Smooth muscle cell of the coronary artery (primary cell): Measurements from ENCODE around the gene DAZAP1. TPM values are rescaled to one million over a fixed set of nuclear protein-coding genes. Genes with fewer than 3 reads are reported as not detected.

Source experiments
- total RNA-seq: library from RNA; depleted of rRNA; stranded (reverse); fragments of >200 nt; gene quantifications from 2 replicates; pipeline ENCODE4 v1.2.3, GENCODE V29; 2014; ENCODE audit warnings: low replicate concordance

DAZAP1 gene
- 22.8 and 53.7 TPM in 2 replicates for total RNA-seq

DNA sequence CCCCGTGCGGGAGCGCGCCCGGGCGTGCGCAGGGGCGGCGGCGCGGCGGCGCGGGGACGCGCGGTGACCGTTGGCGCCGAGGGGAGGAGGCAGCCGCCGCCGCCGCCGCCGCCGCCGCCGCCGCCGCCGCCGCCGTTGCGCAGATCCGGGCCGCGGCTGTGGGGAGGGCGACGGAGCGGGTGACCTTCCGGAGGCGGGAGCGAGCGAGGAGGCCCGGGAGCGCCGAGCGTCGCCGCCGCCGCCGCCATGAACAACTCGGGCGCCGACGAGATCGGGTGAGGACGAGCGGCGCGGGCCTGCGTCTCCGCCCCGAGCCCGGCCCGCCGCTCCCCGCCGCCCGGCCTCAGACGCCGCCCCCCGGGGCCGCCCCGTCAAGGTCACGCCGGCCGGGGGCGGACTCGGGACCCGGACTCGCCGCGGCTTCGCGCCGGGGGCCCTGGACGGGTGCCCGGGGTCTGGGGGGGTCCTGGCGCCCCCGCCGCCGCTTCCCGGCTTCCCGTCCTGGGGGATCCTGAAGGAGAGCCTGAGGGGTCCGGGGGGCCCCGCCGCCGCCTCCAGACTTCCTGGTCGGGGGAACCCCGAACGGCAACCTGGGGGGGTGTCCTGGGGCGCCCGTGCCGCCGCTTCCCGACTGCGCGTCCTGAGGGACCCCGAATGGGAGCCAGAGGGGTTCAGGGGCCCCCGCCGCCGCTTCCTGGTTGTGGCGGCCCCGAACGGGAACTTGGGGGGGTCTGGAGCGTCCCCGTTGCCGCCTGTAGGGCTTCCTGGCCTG, at the start of gene DAZAP1:
DAZAP1 (plus strand) TSS at position 59 of the 772 bp plus-strand sequence; CDS start at position 247, 188 bp downstream.

DNA sequence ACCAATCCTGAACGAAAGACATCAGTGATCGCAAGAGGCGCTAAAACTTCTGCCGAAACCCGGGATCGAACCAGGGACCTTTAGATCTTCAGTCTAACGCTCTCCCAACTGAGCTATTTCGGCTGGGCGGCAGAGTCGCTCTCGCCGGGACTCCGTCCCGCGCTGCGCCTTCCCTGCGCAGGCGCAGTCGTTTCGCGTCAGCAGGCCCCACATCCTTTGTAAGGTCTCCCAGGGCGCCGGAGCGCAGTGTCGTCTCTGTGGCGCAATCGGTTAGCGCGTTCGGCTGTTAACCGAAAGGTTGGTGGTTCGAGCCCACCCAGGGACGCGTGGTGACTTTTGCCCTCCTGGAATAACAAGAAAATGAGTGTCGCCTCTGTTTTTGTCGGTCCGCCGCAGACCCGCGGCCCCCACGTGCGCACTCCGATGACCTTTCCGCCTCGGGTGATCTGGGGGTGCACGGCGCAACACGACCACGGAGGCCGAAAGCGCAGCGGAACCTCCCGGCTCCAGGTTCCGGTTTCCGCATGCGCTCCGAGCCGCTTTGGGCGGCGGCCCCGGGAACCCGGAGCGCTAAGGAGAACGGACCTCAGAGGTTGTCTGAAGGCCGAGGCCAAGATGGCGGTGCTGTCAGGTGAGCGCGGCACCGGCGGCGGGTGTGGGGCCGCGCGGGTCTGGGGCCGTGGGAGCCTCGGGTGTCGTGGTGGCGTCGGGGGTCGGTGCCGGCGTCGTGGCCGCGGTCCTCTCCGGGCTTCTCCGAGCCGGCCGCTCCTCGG, 23.9 kb upstream of the DAZAP1 start, which contains the start of gene NDUFS7:
NDUFS7 (plus strand) TSS at position 596 of the 773 bp plus-strand sequence; CDS start at position 616, 20 bp downstream.

DNA sequence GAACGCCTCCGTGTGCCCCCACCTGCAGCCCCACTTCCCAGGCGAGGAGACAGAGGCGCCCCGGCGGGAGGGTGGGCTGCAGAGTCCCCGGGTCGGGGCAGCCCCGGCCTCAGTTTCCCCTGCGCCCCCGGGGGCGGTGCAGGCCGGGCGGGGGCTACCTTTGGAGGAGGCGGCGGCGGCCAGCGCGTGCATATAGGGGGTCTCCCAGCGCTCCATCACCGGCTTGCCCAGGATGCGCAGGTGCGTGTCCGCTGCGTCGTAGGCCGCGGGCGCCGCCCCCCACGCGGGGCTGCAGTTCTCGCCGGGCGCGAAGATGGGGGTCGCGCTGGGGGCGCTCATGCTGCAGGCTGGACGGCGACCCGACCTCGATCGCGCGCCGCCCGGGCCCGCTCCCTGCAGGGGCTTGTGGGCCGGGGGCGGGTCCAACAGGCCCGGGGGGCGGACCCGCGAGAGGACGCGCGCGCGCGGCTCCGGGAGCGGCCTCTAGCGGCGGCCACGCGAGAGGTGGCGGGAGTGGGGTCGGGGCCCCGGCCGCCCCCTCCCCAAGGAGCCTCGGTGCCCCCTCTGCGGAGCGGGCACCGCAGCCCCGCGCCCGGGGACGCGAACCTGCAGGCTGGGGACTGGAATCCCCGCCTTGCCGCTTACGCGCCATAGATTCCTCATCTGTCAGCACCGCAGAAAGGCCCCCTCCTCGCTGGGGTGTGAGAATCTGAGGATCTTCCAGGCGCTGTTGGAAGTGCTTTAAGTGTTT, 6.1 kb upstream of the DAZAP1 start, which contains the start of gene GAMT:
GAMT (minus strand) TSS at position 405 of the 751 bp plus-strand sequence; CDS start at position 339, 66 bp downstream.

DNA sequence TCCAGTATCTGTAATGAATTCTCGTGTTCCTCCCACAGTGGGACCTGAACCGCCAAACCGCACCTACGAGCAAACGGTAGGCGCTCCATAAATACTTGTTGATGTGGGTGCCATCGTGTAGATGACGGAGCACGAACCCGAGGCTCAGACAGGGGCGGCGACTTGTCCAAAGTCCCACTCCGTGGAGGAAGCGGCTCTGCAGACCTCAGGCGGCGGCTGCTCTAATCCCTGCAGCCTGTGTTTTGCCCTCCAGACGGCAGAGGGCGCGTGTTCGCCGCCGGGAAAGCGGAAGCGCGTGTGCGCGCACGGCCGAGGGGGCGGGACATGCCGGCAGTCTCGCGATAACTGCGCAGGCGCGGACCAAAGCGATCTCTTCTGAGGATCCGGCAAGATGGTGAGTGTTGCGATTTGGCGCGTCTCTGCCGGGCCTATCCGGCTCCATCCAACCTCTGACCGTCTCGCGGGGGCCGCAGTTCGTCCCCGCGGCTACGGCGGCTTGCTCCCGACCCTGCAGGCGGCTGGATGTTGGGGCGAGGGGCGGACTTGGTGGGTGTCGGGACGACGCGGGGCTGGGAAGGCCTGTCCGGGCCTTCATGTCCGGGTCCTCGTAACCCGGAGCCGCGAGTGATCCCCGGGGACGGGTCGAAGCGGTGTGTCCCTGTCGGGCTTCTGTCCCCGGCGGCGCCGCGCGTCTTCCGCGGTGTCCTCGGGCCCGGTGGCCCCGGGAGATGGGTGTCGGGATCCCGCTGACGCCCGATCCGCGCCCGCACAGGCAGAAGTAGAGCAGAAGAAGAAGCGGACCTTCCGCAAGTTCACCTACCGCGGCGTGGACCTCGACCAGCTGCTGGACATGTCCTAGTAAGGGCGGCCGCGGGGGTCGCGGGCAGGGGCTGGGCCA, 30.9 kb downstream of the DAZAP1 start, which contains the start of gene RPS15:
RPS15 (plus strand) TSS at position 362 of the 898 bp plus-strand sequence; CDS start at position 392, 30 bp downstream.

DNA sequence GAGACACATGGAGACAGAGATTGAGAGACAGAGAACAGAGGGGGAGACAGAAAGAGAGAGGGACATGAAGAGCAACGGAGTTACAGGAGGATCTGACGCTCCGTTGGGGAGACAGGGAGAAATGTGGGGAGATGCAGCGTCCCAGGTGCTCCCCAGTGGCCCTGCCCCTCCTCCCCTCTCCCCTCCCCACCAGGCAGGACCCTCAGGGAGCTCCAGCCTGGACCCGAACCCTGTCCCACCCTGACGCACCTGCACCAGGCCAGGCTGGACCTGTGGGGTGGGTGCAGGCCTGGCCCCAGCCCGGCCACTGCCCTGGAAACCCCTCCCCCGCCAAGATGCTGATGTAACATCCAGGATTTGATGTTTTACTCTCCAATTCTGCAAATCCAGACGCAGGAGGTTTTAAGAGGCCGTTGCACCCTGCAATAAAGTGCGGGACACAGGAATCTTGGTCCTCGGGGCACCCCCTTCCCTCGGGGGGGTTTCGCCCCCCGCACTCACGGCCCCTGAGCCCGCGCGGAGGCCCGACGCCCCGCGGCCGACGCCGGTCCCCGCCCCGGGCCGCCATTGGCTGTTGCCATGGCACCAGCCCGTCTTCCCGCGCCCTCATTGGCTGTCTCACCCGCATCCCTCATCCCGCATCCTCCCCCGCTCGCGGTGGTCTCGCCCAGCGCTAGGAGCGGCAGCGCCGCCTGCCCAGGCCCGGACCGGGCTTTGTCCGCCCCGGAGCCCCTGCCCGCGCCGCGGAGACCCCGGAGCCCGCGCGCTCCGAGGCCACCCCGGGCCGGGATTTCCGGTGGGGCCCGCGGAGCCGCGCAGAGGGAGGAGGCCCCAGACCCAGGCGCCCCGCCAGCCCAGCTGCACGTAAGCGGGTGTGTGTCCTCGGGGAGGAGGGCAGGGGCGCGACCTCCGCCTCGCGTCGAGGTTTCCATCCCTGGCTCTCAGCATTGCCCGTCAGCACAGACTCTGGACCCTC, 42.4 kb downstream of the DAZAP1 start, which contains the start of gene APC2:
APC2 (plus strand) TSS at position 655 of the 976 bp plus-strand sequence. CDS start 2,881 bp downstream, outside the sequence.

DNA sequence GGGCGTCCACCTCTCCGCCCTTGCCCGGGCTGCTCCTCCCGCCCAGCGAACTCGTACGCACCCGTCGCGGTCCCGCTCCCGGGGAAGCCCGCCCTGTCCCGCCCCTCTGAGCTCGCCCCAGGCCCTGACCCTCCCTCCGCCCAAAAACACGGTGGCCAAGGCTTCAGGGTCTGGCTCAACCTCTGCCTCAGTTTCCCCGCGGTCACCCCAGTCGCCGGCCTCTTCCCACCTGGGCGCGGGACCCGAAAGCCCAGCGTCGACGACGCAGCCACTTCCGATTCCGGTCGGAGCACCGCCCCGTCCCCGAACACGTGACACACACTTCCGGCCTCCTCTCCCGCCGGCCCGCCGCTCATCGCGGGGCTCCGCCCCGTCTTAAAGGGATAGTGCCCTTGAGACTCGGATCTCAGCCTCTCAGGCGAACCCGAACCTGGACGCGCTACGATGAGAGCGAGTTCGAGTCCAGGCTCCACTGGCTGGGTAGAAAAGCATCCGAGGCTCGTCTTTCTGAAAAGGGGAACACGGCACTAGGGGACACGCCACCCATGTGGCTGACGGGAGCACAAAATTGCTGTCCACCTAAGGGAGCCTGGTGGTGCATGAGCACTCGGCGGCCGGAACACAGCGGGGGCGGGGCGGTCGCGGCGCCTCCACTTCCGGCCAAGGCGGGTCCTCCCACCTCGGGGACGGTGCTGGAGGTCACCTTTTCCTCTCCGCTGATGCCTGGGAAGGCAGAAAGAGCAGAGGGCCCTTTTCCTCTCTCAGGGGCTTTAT, 71.7 kb downstream of the DAZAP1 start, which contains the start of gene C19orf25:
C19orf25 (minus strand) TSS at position 282 of the 774 bp plus-strand sequence. CDS start 312 bp downstream, outside the sequence.

Other genes starting within 250 kb of the DAZAP1 start
- gene SBNO2, start 233.3 kb upstream of the DAZAP1 start, total RNA-seq: 40.7 and 112 TPM in 2 replicates
- gene STK11, start 201.8 kb upstream of the DAZAP1 start, total RNA-seq: 77.6 and 112 TPM in 2 replicates
- 0.82 and 1.1 TPM in 2 replicates for gene CBARP, start 169.6 kb upstream of the DAZAP1 start, total RNA-seq
- 36.6 and 63.1 TPM in 2 replicates for gene ATP5F1D, start 165.8 kb upstream of the DAZAP1 start, total RNA-seq
- 2.8 and 15.9 TPM in 2 replicates for gene MIDN, start 159.0 kb upstream of the DAZAP1 start, total RNA-seq
- gene CIRBP, start 138.3 kb upstream of the DAZAP1 start, total RNA-seq: 148 and 327 TPM in 2 replicates
- 8.4 and 17.5 TPM in 2 replicates for gene FAM174C, start 132.1 kb upstream of the DAZAP1 start, total RNA-seq
- gene EFNA2, start 121.7 kb upstream of the DAZAP1 start, total RNA-seq: not detected in 2 replicates
- gene NDUFS7, start 23.7 kb upstream of the DAZAP1 start, total RNA-seq: 51.4 and 87.2 TPM in 2 replicates
- gene GAMT, start 6.0 kb upstream of the DAZAP1 start, total RNA-seq: 29.8 and 36.3 TPM in 2 replicates
- 178 and 496 TPM in 2 replicates for gene RPS15, start 30.8 kb downstream of the DAZAP1 start, total RNA-seq
- under 0.01 and 0.08 TPM in 2 replicates for gene APC2, start 42.5 kb downstream of the DAZAP1 start, total RNA-seq
- gene C19orf25, start 71.6 kb downstream of the DAZAP1 start, total RNA-seq: 13.5 and 21.2 TPM in 2 replicates
- 0.68 and 1.5 TPM in 2 replicates for gene PCSK4, start 82.8 kb downstream of the DAZAP1 start, total RNA-seq
- gene REEP6, start 83.6 kb downstream of the DAZAP1 start, total RNA-seq: 1.3 and 2.2 TPM in 2 replicates
- gene ADAMTSL5, start 105.4 kb downstream of the DAZAP1 start, total RNA-seq: 1.3 and 2.6 TPM in 2 replicates
- not detected in 2 replicates for gene PLK5, start 116.5 kb downstream of the DAZAP1 start, total RNA-seq
- gene MEX3D, start 160.7 kb downstream of the DAZAP1 start, total RNA-seq: 29.7 and 35.6 TPM in 2 replicates
- gene MBD3, start 185.3 kb downstream of the DAZAP1 start, total RNA-seq: 75.7 and 87.9 TPM in 2 replicates
- gene UQCR11, start 197.9 kb downstream of the DAZAP1 start, total RNA-seq: 42.0 and 110 TPM in 2 replicates
- gene TCF3, start 245.0 kb downstream of the DAZAP1 start, total RNA-seq: 58.5 and 79.1 TPM in 2 replicates